ENCODE results near the gene OLFM2.

DNA sequence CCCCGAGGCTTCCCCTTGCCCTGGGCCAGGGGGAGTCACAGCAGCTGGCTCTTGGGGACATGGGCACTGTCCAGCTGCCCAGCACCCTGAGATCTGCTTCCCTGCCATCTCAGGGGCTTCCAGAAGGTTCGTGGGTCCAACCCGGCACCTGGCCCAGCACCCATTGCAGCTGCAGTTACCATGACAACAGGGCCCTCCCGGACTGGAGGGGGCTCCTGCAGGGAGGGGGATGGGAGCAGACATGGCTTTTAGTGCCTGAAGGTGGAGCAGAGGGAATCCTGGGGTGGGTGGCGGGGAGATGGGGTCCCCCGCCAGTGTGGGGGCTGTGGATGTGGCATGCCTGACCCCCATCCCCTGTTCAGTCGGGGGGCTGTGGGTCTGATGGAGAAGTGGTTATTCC is 86.5 kb downstream of the OLFM2 start:
- TF ChIP-seq CTCF (conservative IDR thresholded peaks at IDR 0.05; ENCODE audit: low read depth, low read length) (no peak), EZH2 (IDR thresholded peaks at IDR 0.05; ENCODE audit: borderline replicate concordance, low read depth, low read length, poor library complexity, severe bottlenecking) (no peak)
